AML-193 (cell line): ENCODE measurements around the gene ORC5.

ENCODE experiments used
- DNase-seq, 2 experiments: peaks; one replicate each; lab custom pipeline; 2025; lab: John Stamatoyannopoulos, UW

The ORC5 gene

DNA sequence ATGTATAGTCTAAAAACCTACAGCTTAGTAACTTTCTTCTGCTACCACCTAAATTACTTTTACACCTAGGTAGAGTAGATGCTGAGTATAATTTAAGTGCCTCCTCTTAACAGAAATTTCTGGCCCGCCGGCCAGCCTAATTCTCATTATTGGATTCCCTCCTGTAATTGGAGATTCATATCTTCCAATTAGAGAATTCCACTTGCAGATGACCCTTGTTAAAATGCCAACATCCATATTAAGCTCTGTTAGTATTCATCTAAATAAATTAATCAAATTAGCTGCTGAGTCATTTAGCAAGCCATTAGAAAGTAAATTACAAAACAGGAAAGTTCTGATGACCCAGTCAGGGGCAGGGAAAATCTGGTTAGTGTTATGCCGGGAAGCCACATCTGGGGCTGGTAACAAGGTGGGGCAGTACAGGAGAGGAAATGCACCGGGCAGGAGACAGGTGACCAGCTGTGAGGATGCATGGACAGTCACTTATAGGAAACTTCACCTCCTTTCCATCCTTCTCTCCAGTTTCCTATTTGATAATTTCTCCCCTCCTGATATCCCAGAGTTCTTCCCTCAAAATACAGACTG, 82.8 kb downstream of the ORC5 start:
- no peak for DNase-seq

DNA sequence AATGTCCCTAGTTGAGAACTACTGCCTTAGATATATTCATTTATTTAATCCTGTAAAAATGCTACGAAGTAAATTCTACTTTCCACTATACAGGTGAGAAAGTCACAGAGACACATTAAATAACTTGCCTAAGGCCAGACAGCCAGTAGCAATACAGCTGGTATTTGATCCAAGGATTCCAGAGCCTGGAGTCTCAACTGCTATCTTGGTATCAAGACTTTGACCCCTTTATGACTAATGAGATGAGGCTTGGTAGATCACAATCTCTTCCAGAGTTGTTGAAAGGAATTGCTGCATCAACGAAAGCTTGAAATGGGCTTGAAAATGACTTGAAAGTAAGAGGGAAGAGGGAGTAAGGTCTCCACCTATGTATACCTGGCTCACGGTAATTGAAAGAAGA, 83.3 kb downstream of the ORC5 start:
- DNase-seq, result no peak

DNA sequence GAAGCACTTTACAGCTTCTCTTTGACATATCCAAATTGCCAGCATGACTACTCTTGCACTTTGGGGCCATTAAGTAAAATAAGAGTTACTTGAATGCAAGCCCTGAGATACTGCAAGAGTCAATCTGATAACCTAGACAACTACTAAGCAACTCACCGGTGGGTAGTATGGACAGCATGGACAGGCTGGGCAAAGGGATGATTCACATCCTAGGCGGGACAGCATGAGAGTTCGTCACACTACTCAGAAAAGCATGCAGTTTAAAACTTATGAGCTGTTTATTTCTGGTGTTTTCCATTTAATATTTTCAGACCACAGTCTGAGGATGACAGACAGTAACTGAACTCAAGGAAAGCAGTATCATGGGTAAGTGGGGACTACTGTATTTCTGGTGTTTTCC, 84.0 kb downstream of the ORC5 start:
- DNase-seq, result no peak

DNA sequence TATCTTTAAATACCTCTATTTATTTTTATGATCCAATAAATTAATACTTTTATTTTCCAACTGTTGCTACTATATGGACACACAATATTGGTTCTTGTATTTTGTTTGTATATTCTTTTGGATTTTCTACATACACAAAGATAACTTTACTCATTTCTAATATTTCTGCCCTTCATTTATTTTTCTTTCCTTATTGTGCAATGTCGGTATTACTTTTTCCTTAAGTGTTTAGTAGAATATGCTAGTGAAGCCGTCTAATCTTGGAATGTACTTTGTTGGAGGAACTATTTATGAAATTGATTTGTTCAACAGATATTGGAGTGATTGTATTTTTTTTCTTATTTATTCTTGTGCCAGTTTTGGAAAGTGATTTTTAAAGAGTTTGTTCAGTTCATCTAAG, 94.0 kb downstream of the ORC5 start:
- DNase-seq, result no peak

DNA sequence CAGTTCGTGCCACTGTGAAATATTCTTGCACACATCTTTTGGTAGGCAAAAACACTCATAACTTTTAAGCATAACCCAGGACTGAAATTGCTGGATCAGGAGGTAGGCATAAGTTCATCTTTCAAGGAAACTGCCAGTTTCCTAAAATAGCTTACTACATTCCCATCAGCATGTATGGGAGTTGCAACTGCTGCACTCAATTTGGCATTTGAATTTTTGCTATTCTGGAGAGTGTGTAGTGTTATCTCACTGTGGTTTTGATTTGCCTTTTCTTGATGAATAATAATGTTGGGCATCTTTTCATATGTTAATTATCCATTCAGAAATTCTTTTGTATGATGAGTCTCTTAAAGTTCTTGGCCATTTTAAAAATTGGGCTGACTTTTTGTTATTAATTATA, 95.2 kb downstream of the ORC5 start:
- no peak for DNase-seq

DNA sequence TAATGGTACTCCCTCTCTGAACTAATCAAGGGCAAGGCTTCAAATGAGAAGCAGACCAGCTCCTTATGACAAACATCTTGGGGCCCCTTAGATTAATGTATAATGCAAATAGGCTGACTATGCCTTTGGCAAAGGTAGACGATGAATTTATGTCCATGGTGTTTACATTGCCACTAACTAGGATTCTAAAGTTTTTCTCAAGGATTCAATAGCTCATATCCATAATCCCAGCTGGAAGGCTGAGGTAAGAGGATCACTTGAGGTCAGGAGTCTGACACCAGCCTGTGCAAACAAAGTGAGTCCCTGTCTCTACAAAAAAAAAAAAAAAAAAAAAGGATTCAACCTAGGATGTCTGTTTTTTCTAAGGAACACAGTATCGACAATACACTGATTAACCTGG, 96.5 kb downstream of the ORC5 start:
- no peak for DNase-seq

DNA sequence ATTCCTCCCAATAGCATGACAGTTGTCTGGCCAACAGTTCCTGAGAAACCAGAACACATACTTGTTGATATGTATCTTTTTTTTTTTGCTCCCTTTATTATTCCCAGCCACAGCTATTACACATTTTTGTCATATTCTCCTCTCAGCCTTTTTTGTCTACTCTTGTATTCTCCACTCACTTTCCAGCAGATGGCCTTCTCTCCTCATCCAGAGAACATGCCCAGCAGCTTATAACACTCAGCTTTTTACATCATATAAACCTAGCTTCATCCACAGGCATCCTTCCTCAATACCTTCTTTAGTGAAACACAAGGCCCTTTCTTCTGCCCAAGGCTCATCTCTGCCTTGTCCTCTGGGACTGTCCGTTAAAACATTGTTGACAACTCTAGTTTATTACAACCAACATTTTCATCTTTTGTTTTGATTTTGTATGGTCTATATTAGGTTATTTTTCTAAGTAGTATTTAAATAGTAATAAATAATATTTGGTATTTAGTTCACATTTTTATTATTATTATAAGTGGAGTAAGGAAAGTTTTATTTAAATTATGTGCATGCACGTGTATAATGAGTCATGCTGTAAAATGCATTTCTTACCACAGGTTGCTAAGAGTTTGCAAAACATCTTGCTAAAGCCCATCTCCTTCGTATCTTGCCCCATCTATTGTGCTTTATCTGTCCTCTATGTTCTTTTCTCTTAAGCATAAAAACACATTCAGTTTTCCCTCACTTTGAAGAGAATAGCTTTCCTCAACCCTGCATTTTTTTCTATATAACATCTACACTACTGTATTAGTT, 101.5 kb downstream of the ORC5 start:
- no peak for DNase-seq

DNA sequence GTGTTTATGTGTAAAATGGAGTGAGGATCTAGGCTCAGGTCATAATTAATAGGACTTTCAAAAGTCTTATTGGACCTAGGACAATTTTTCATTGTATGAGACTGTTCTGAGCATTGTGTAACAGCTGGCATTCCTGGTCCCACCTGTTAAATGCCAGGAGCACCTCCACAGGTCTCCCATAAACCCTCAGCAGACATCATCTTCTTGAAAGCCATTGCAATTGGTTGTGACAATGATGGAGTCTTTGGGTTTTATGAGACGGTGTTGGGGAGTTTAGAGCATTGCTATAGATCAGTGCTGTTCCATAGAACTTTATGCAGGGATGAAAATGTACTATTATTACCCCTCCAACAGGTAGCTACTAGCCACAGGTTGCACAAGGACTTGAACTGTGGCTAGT, 108.9 kb downstream of the ORC5 start:
- no peak for DNase-seq

DNA sequence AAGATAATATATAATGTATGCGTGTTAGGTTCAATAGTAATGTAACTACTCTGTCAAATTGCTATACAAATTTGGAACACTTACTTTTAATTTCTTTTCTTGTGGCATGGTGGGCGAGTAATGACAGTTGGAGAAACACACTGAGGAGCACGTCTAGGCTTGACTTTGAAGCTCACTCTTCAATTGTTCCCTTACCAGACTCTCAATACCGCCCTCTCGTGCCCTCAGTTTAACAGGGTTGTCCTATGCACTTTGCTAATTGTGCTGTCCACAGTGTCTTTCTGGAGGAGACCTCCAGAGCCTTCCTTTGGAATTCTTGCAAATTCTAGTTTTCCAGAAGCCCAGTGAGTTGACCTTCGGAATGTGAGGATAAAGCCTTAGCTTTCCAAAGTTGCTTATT, 111.1 kb downstream of the ORC5 start:
- no peak for DNase-seq

DNA sequence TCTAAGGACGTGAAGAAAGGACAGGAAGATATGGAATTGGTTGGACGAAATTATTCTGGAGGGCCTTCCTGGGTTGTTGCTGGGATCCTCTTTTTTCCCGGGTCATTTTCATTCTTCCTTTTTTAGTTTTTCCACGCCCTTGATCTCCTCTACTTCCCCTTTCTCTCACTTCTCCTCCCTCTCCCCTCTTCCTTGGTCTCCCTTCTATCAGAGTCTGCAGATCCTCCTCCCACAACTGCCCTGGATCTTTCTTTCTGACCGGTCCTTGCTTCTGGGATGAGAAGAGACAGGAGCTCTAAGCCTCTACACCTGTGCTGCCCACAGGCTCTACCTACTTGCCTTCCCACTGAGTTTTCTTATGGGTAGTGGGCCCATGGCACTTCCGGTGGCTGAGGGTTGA, 114.7 kb downstream of the ORC5 start:
- no peak for DNase-seq

DNA sequence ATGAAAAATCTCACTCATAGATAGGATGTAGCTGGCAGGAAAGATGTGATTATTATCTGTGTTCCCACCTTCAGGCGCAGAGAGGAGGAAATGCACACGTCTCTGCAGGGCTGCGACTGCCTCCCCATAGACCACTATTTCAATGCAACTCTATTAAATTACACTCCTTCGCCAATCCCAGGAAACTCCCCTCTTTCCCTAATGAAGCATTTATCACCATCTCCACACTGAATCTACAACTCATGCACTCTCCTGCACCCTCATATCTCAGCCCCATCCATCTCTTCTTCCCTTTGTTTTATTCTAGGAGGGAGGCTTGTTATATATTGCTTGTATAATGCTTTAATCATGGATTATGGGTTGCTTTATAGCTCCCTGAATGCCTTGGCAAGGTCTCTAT, 116.6 kb downstream of the ORC5 start:
- no peak for DNase-seq

DNA sequence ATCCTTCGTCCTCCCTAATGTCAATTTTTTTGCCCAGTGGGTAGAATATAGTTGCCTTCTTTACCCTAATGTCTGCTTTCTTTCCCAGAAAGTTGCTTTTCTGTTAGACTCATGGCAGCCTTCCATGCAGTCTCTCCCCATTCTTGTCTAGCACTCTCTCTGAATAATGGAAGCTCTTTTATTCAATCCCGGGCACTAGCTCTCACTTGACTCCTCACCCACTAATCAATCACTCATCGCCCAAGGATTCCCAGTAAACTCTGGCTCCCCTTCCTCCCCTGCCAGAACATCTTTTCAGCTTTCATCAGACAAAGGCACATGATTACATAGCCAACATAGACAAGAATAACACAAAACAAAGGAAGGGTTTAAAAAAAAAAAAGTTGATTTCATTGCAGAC, 118.2 kb downstream of the ORC5 start:
- no peak for DNase-seq

DNA sequence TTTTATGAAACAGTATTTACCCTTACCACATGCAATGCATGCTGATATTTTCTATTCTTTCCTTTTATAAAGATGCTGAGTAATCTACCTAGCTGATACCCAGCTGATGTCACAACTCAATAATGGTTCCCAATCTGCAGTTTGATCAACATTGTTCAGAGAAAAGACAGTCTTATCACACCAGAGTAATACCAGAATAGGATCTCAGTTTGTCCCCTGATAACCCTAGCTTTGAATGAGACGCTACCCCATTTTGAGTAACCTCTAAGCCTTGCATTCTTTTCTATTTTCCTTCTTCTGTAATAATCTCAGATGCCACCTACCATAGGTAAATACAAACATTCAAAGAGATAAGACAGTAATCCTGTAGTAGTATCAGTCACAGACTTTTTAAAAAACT, 118.8 kb downstream of the ORC5 start:
- DNase-seq, result no peak
